ENCODE measurements around the gene UBE2E3. TPM values are rescaled to one million over a fixed set of nuclear protein-coding genes. Genes with fewer than 3 reads are reported as not detected.

Gene UBE2E3
- total and polyA plus RNA-seq, 2 of the 13 experiments (the other 11 are each of a cell fraction or from before 2014, with no cell fraction given): 45.7 to 92.6 TPM

DNA sequence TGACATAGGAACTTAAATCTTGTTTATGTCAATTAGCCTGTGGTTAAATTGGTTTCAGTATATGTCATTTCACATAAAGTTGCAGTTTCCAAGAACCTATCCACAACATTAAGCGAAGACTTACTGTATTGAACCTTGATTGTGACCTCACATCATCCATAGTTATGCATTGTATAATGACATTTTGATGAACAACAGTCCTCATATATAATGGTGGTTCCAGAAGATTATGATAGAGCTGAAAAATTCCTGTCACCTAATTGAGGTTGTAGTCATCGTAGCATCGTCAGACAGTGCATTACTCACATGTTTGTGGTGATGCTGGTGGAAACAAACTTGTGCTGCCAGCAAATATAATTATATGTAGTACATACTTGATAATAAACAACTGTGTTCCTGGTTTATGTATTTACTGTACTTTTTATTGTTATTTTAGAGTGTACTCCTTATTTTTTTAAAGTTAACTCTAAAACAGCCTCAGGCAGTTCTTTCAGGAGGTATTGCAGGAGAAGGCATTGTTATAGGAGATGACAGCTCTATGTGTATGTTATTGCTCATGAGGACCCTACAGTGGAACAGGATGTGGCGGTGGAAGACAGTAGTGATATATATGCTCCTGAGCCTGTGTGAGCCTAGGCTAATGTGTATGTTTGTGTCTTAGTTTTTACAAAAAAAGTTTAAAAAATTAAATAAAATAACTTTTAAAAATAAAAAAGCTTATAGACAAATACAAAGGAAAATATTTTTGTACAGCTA, 56.6 kb downstream of the UBE2E3 start:
- DNase-seq (ENCODE audit: low spot score): no peak
- Histone ChIP-seq H3K4me1 (ENCODE audit: insufficient read depth, low read length) (no peaks in the 10 kb centered on the region), H3K79me2 (ENCODE audit: insufficient read depth, low read length) (peaks cover 4% of the 10 kb centered on the region), H3K27ac (ENCODE audit: extremely low read length, insufficient read depth, low read length) (no peak overlapping the region), H4K20me1 (ENCODE audit: insufficient read depth, low read length) (no peaks in the 10 kb centered on the region), H3K27me3 (ENCODE audit: control insufficient read depth in 1 of 2, insufficient read depth in 2 of 2, low read length in 2 of 2) (no peaks in the 10 kb centered on the region), H2AFZ (ENCODE audit: low read length) (no peak overlapping the region), H3K4me2 (ENCODE audit: low read depth, low read length) (no peak overlapping the region), H3K4me3 (replicated peaks in 1 of 3; ENCODE audit: insufficient read depth in 1 of 3, low read depth in 2 of 3, low read length in 3 of 3) (no peak overlapping the region), H3K36me3 (replicated peaks in 1 of 2; ENCODE audit: control insufficient read depth in 1 of 2, insufficient read depth in 2 of 2, low read length in 2 of 2) (no peaks in the 10 kb centered on the region), H3K9ac (ENCODE audit: insufficient read depth, low read depth, low read length) (no peak overlapping the region), H3K9me3 (ENCODE audit: low read length) (no peaks in the 10 kb centered on the region)
- ChIA-PET CTCF (ENCODE audit: low intra/inter-chr PET ratio, low total read pairs) (no interaction called here), POLR2A (no interaction called here)
- no peak for ATAC-seq
- in situ Hi-C loops (cut with HindIII; ENCODE audit: extremely low pct_ligation_motif_present, low pct_unique_long_range_greater_than_20kb): no loop called here
- whole genome bisulfite sequencing (ENCODE audit: low lambda C conversion rate): 97% methylated on average over 4 of the region's 4 CpGs
- no peak for FAIRE-seq
- intact Hi-C loops (cut with micrococcal nuclease; ENCODE audit: unreplicated experiment): no loop called here
- BruUV-seq (replicated peaks): no TSS peak
- no peak for TF ChIP-seq FOXA1 (IDR thresholded peaks at IDR 0.05)
- TF ChIP-seq FOXA1 (CRISPR knock-in tag; IDR thresholded peaks at IDR 0.05): no peak
- no peak for TF ChIP-seq ZBTB26 (CRISPR knock-in tag; IDR thresholded peaks at IDR 0.05; ENCODE audit: borderline replicate concordance)
- TF ChIP-seq, protein P1, sequence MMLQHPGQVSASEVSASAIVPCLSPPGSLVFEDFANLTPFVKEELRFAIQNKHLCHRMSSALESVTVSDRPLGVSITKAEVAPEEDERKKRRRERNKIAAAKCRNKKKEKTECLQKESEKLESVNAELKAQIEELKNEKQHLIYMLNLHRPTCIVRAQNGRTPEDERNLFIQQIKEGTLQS (CRISPR knock-in tag; IDR thresholded peaks at IDR 0.05): no peak
- no peak for TF ChIP-seq ZNF24 (IDR thresholded peaks at IDR 0.05)
- no peak for TF ChIP-seq ZNF281 (CRISPR knock-in tag; IDR thresholded peaks at IDR 0.05; ENCODE audit: borderline replicate concordance)
- no peak for TF ChIP-seq HNF4A (CRISPR knock-in tag; IDR thresholded peaks at IDR 0.05)
- TF ChIP-seq RAD21 (CRISPR knock-in tag; IDR thresholded peaks at IDR 0.05): no peak
- no peak for TF ChIP-seq KDM2A (CRISPR knock-in tag; IDR thresholded peaks at IDR 0.05; ENCODE audit: borderline replicate concordance, low read depth)
- no peak for TF ChIP-seq RELA (CRISPR knock-in tag; IDR thresholded peaks at IDR 0.05)
- TF ChIP-seq KLF13 (CRISPR knock-in tag; IDR thresholded peaks at IDR 0.05): no peak
- no peak for TF ChIP-seq TFDP2 (CRISPR knock-in tag; IDR thresholded peaks at IDR 0.05)
- no peak for TF ChIP-seq ZNF646 (CRISPR knock-in tag; IDR thresholded peaks at IDR 0.05)
